HepG2 (cell line): ENCODE measurements around the gene RPS6KB1. TPM values are rescaled to one million over a fixed set of nuclear protein-coding genes. Genes with fewer than 3 reads are reported as not detected.
A peak's percentile ranks its signal among the peaks of the same experiment; 100 is the strongest.

Experiments
- AHR ChIP-seq: IDR thresholded peaks from 2 replicates; pipeline ENCODE4 v1.6.1; 2018; ENCODE audit warnings: missing genetic modification reagents, missing compliant biosample characterization
- BCL3 ChIP-seq: sonication (generic); formaldehyde crosslinking; IDR thresholded peaks from 2 replicates; pipeline ENCODE4 v1.5.1; 2020; ENCODE audit warnings: mild to moderate bottlenecking, missing genetic modification reagents, moderate library complexity
- CENPX ChIP-seq: sonication (generic); formaldehyde crosslinking; IDR thresholded peaks from 2 replicates; pipeline ENCODE4 v1.9.0; 2021; ENCODE audit warnings: mild to moderate bottlenecking, missing genetic modification reagents, moderate library complexity
- DBP ChIP-seq: sonication (generic); formaldehyde crosslinking; IDR thresholded peaks from 2 replicates; pipeline ENCODE4 v1.4.0; 2020; ENCODE audit warnings: missing genetic modification reagents; ENCODE audit errors: not compliant biosample characterization
- KDM5A ChIP-seq: fragments of 200-600 bp; sonication (generic); IDR thresholded peaks from 2 replicates; pipeline ENCODE4 v1.7.0; 2018; ENCODE audit warnings: antibody characterized with exemption, mild to moderate bottlenecking, low read length, borderline replicate concordance
- KLF6 ChIP-seq: IDR thresholded peaks from 2 replicates; pipeline ENCODE4 v1.8.0; 2016; ENCODE audit warnings: missing biosample characterization, missing genetic modification reagents
- NCOR1 ChIP-seq: fragments of 200-600 bp; sonication (generic); IDR thresholded peaks from 2 replicates; pipeline ENCODE4 v1.7.0; 2017; ENCODE audit warnings: antibody characterized with exemption, low read length, borderline replicate concordance
- PHF8 ChIP-seq: sonication (generic); formaldehyde crosslinking; IDR thresholded peaks from 2 replicates; pipeline ENCODE4 v1.5.0; 2020; ENCODE audit warnings: missing genetic modification reagents
- RBM39 ChIP-seq: fragments of 200-400 bp; formaldehyde crosslinking; IDR thresholded peaks from one replicate; pipeline ENCODE4 v1.6.1; 2018; ENCODE audit warnings: antibody characterized with exemption, mild to moderate bottlenecking, low read depth, low read length; ENCODE audit not compliant: poor library complexity, severe bottlenecking
- REXO4 ChIP-seq: sonication (generic); formaldehyde crosslinking; IDR thresholded peaks from 2 replicates; pipeline ENCODE4 v1.8.0; 2022; ENCODE audit warnings: missing genetic modification reagents, mild to moderate bottlenecking, borderline replicate concordance
- TRAFD1 ChIP-seq: sonication (generic); formaldehyde crosslinking; IDR thresholded peaks from 2 replicates; pipeline ENCODE4 v1.5.1; 2020; ENCODE audit warnings: missing genetic modification reagents, mild to moderate bottlenecking, borderline replicate concordance
- ZBTB8A ChIP-seq: sonication (generic); formaldehyde crosslinking; IDR thresholded peaks from 2 replicates; pipeline ENCODE4 v1.4.0; 2020; ENCODE audit warnings: mild to moderate bottlenecking, low read depth, missing genetic modification reagents, borderline replicate concordance
- ZFP36 ChIP-seq: fragments of 150-350 bp; IDR thresholded peaks from 2 replicates; pipeline ENCODE4 v1.6.1; 2018; ENCODE audit warnings: borderline replicate concordance, low read length, low read depth; ENCODE audit not compliant: partially characterized antibody
- ZNF207 ChIP-seq: fragments of 450-650 bp; IDR thresholded peaks from 2 replicates; pipeline ENCODE4 v1.6.1; 2016; ENCODE audit warnings: antibody characterized with exemption, borderline replicate concordance
- ZNF329 ChIP-seq: sonication (generic); formaldehyde crosslinking; IDR thresholded peaks from 2 replicates; pipeline ENCODE4 v1.9.0; 2021; ENCODE audit warnings: low read depth, mild to moderate bottlenecking, missing genetic modification reagents
- ZNF550 ChIP-seq: sonication (generic); formaldehyde crosslinking; IDR thresholded peaks from 2 replicates; pipeline ENCODE4 v1.4.0; 2020; ENCODE audit warnings: mild to moderate bottlenecking, missing genetic modification reagents, borderline replicate concordance
- ZNF607 ChIP-seq: sonication (generic); formaldehyde crosslinking; IDR thresholded peaks from 2 replicates; pipeline ENCODE4 v1.5.1; 2020; ENCODE audit warnings: missing genetic modification reagents, mild to moderate bottlenecking, borderline replicate concordance
- polyA plus RNA-seq, 8 experiments: library from polyadenylated mRNA; depleted of rRNA in 3 of 8; stranded (reverse) in 7 of 8; unstranded in 1 of 8; fragments of >200 nt; fragmentation: Illumina TruSeq in 4 of 8; extraction: Trizol in 4 of 8; gene quantifications; 2 replicates each; pipeline versions ENCODE4 v1.2.1 to v1.2.3, GENCODE V29; 2011 to 2016; ENCODE audit warnings: low read depth in 4 of 8, missing spikeins in 1 of 8, mixed read lengths in 1 of 8; ENCODE audit not compliant: insufficient read depth in 1 of 8
- total RNA-seq, 5 experiments: library from RNA; depleted of rRNA; stranded (reverse); fragments of >200 nt; fragmentation: Illumina TruSeq; extraction: Trizol; gene quantifications; 2 replicates each; pipeline ENCODE4 v1.2.3, GENCODE V29; 2016; ENCODE audit warnings: low read depth in 1 of 5
- TF ChIP-seq, protein P1 (sequence below): sonication (generic); formaldehyde crosslinking; conservative IDR thresholded peaks from 2 replicates; pipeline ENCODE4 v1.8.0; 2022; ENCODE audit warnings: missing genetic modification reagents
- TF ChIP-seq, protein P2 (sequence below): IDR thresholded peaks from 2 replicates; pipeline ENCODE4 v1.6.1; 2012; ENCODE audit warnings: low read length, improper control_type of control experiment

The RPS6KB1 gene
- total and polyA plus RNA-seq, 2 of the 13 experiments (the other 11 are each of a cell fraction or from before 2014, with no cell fraction given): 16.5 to 42.2 TPM

- TF ChIP-seq TRAFD1 (CRISPR knock-in tag): no peak
- no peak for TF ChIP-seq ZNF550 (CRISPR knock-in tag)
- no peak for TF ChIP-seq DBP (CRISPR knock-in tag)
- TF ChIP-seq ZNF207: no peak
- TF ChIP-seq BCL3 (CRISPR knock-in tag): no peak; the same call in 1 of the 2 replicates
- TF ChIP-seq ZNF607 (CRISPR knock-in tag): no peak; the same call in 1 of the 2 replicates
- no peak for TF ChIP-seq RBM39
- TF ChIP-seq ZFP36: no peak
- TF ChIP-seq KLF6 (CRISPR knock-in tag): peak; percentile 94
- TF ChIP-seq ZBTB8A (CRISPR knock-in tag): no peak
- no peak for TF ChIP-seq KDM5A
- TF ChIP-seq AHR (CRISPR knock-in tag): no peak; the same call in 1 of the 2 replicates
- peak; percentile 51; the same call in 1 of the 2 replicates for TF ChIP-seq PHF8
- TF ChIP-seq, protein P1, sequence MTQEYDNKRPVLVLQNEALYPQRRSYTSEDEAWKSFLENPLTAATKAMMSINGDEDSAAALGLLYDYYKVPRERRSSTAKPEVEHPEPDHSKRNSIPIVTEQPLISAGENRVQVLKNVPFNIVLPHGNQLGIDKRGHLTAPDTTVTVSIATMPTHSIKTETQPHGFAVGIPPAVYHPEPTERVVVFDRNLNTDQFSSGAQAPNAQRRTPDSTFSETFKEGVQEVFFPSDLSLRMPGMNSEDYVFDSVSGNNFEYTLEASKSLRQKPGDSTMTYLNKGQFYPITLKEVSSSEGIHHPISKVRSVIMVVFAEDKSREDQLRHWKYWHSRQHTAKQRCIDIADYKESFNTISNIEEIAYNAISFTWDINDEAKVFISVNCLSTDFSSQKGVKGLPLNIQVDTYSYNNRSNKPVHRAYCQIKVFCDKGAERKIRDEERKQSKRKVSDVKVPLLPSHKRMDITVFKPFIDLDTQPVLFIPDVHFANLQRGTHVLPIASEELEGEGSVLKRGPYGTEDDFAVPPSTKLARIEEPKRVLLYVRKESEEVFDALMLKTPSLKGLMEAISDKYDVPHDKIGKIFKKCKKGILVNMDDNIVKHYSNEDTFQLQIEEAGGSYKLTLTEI (CRISPR knock-in tag): no peak
- TF ChIP-seq REXO4 (CRISPR knock-in tag): no peak
- TF ChIP-seq, protein P2, sequence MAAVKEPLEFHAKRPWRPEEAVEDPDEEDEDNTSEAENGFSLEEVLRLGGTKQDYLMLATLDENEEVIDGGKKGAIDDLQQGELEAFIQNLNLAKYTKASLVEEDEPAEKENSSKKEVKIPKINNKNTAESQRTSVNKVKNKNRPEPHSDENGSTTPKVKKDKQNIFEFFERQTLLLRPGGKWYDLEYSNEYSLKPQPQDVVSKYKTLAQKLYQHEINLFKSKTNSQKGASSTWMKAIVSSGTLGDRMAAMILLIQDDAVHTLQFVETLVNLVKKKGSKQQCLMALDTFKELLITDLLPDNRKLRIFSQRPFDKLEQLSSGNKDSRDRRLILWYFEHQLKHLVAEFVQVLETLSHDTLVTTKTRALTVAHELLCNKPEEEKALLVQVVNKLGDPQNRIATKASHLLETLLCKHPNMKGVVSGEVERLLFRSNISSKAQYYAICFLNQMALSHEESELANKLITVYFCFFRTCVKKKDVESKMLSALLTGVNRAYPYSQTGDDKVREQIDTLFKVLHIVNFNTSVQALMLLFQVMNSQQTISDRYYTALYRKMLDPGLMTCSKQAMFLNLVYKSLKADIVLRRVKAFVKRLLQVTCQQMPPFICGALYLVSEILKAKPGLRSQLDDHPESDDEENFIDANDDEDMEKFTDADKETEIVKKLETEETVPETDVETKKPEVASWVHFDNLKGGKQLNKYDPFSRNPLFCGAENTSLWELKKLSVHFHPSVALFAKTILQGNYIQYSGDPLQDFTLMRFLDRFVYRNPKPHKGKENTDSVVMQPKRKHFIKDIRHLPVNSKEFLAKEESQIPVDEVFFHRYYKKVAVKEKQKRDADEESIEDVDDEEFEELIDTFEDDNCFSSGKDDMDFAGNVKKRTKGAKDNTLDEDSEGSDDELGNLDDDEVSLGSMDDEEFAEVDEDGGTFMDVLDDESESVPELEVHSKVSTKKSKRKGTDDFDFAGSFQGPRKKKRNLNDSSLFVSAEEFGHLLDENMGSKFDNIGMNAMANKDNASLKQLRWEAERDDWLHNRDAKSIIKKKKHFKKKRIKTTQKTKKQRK: no peak
- TF ChIP-seq NCOR1: peak; percentile 58; the same call in 1 of the 2 replicates
- no peak for TF ChIP-seq CENPX (CRISPR knock-in tag)
- 0 out of 2 replicates have a peak, but pooled peaks have one; percentile 51 for TF ChIP-seq ZNF329 (CRISPR knock-in tag)
These were observed 39.6 kb upstream of the RPS6KB1 start (continued) for GRCh38 chr17:59853168-59853918.
